K562 (cell line): ENCODE data around the gene PILRA. TPM values are rescaled to one million over a fixed set of nuclear protein-coding genes. Genes with fewer than 3 reads are reported as not detected.
A peak's percentile ranks its signal among the peaks of the same experiment; 100 is the strongest.

Experiments
- ATAC-seq: fragments of 200-7000 bp; cut with Tn5 transposase; 3 replicates; pipeline ENCODE4 v1.9.1; 2020; ENCODE audit warnings: moderate library complexity
- BruUV-seq: library from RNA; stranded (reverse); fragments of 400-500 nt; replicated peaks from 2 replicates; lab custom pipeline; 2021; lab: Mats Ljungman, UMichigan
- CTCF ChIA-PET: fragments of 300-600 bp; formaldehyde crosslinking; extraction: SDS; loops from one replicate; lab custom pipeline; 2021; ENCODE audit warnings: low intra/inter-chr PET ratio; lab: Yijun Ruan, JAX
- POLR2A ChIA-PET: fragments of 300-600, 350-650 bp; sonication (Branson Sonifier 250); formaldehyde crosslinking; extraction: SDS; loops from one replicate; lab custom pipeline; 2021; ENCODE audit warnings: antibody characterized with exemption, inconsistent platforms; lab: Yijun Ruan, JAX
- DNase-seq, 4 experiments: peaks; one replicate each; pipeline versions ENCODE4 v3.0.0 to v3.0.0-alpha.2; 2011 to 2018; ENCODE audit warnings: low spot score in 3 of 4, mixed read lengths in 3 of 4; ENCODE audit errors: extremely low read depth in 1 of 4
- FAIRE-seq: peaks from 2 replicates; lab custom pipeline; 2011; peaks lifted over from hg19 to GRCh38; lab: Jason Lieb, UNC
- H2AFZ ChIP-seq: 2 replicates; pipeline ENCODE4 v1.6.0; 2011; ENCODE audit warnings: low read depth, low read length, control low read depth, inconsistent platforms
- H3K27ac ChIP-seq: fragments of 200-600 bp; 3 replicates; pipeline ENCODE4 v1.8.0; 2011; ENCODE audit warnings: low read depth, mild to moderate bottlenecking, control low read depth, inconsistent platforms, low read length, moderate library complexity, mixed read lengths; ENCODE audit errors: extremely low read depth
- H3K27me3 ChIP-seq, 2 experiments: fragments of 300-600 bp in 1 of 2; 2 replicates in 1 of 2; 3 replicates in 1 of 2; pipeline versions ENCODE4 v1.6.0 to v1.8.0; 2011; ENCODE audit warnings: inconsistent platforms in 2 of 2, low read length in 2 of 2, mild to moderate bottlenecking in 1 of 2, mixed read lengths in 1 of 2, moderate library complexity in 1 of 2; ENCODE audit not compliant: control insufficient read depth in 2 of 2, insufficient read depth in 2 of 2
- H3K36me3 ChIP-seq: fragments of 300-600 bp; 3 replicates; pipeline ENCODE4 v1.8.0; 2011; ENCODE audit warnings: mild to moderate bottlenecking, low read length, inconsistent platforms; ENCODE audit not compliant: control insufficient read depth, insufficient read depth
- H3K4me1 ChIP-seq, 2 experiments: fragments of 200-600 bp in 1 of 2; replicated peaks in 1 of 2; 2 replicates in 1 of 2; 3 replicates in 1 of 2; pipeline versions ENCODE4 v1.5.1 to v1.8.0; 2011; ENCODE audit warnings: inconsistent platforms in 2 of 2, low read length in 2 of 2, mild to moderate bottlenecking in 1 of 2, mixed read lengths in 1 of 2, moderate library complexity in 1 of 2; ENCODE audit not compliant: control insufficient read depth in 2 of 2, insufficient read depth in 2 of 2
- H3K4me2 ChIP-seq: 2 replicates; pipeline ENCODE4 v1.6.1; 2011; ENCODE audit warnings: low read length, control low read depth, inconsistent platforms, mixed read lengths; ENCODE audit not compliant: insufficient read depth
- H3K4me3 ChIP-seq: fragments of 200-600 bp; sonication (generic), shearing (Covaris generic); 2 replicates; pipeline ENCODE4 v1.5.1; 2016; ENCODE audit warnings: control low read depth, inconsistent platforms
- H3K79me2 ChIP-seq: fragments of 200-600 bp; 3 replicates; pipeline ENCODE4 v1.8.0; 2011; ENCODE audit warnings: low read length, inconsistent platforms; ENCODE audit not compliant: control insufficient read depth, insufficient read depth
- H3K9ac ChIP-seq, 2 experiments: 2 replicates each; pipeline versions ENCODE4 v1.6.0 to v1.6.1; 2011; ENCODE audit warnings: low read depth in 2 of 2, low read length in 2 of 2, control low read depth in 1 of 2, inconsistent platforms in 1 of 2, mild to moderate bottlenecking in 1 of 2, mixed read lengths in 1 of 2; ENCODE audit not compliant: insufficient read depth in 1 of 2
- H3K9me1 ChIP-seq: one replicate; pipeline ENCODE4 v1.6.0; 2011; ENCODE audit warnings: inconsistent platforms, mild to moderate bottlenecking, low read length, moderate library complexity; ENCODE audit not compliant: control insufficient read depth, insufficient read depth
- H3K9me3 ChIP-seq: replicated peaks from 2 replicates; pipeline ENCODE4 v1.5.1; 2011; ENCODE audit warnings: low read depth, low read length, inconsistent platforms; ENCODE audit not compliant: control insufficient read depth, insufficient read depth
- H4K20me1 ChIP-seq: replicated peaks from 2 replicates; pipeline ENCODE4 v1.6.1; 2011; ENCODE audit warnings: low read length, inconsistent platforms, mixed read lengths; ENCODE audit not compliant: control insufficient read depth, insufficient read depth
- ATF7 ChIP-seq: fragments of 450-650 bp; IDR thresholded peaks from 2 replicates; pipeline ENCODE4 v1.7.1; 2014; ENCODE audit warnings: mild to moderate bottlenecking, moderate library complexity
- CREB3 ChIP-seq: fragments of 450-650 bp; conservative IDR thresholded peaks from 2 replicates; pipeline ENCODE4 v1.6.1; 2016; ENCODE audit warnings: missing genetic modification characterization, low read depth, mild to moderate bottlenecking, missing compliant biosample characterization, moderate library complexity
- CREM ChIP-seq: IDR thresholded peaks from 2 replicates; pipeline ENCODE4 v1.6.1; 2014; ENCODE audit warnings: antibody characterized with exemption, low read depth
- DLX4 ChIP-seq: fragments of 250-450 bp; sonication (Bioruptor Pico); IDR thresholded peaks from 2 replicates; pipeline ENCODE4 v1.6.1; 2021; ENCODE audit warnings: mild to moderate bottlenecking
- HMG20B ChIP-seq: fragments of 250-450 bp; sonication (Bioruptor Pico); IDR thresholded peaks from 2 replicates; pipeline ENCODE4 v1.5.0; 2021; ENCODE audit warnings: mild to moderate bottlenecking
- KDM5B ChIP-seq: fragments of 200-600 bp; sonication (generic); IDR thresholded peaks from 2 replicates; pipeline ENCODE4 v1.6.1; 2012; ENCODE audit warnings: low read depth, mild to moderate bottlenecking, moderate library complexity, low read length, control low read depth, inconsistent platforms; ENCODE audit not compliant: insufficient replicate concordance
- OTX1 ChIP-seq: fragments of 450-650 bp; formaldehyde crosslinking; IDR thresholded peaks from 2 replicates; pipeline ENCODE4 v1.4.0; 2022; ENCODE audit warnings: mild to moderate bottlenecking
- POLR2A ChIP-seq: fragments of 450-650 bp; conservative IDR thresholded peaks from 2 replicates; pipeline ENCODE4 v1.6.1; 2016
- POLR2AphosphoS5 ChIP-seq: IDR thresholded peaks from 2 replicates; pipeline ENCODE4 v1.6.1; 2011; ENCODE audit warnings: mild to moderate bottlenecking, low read depth, low read length, moderate library complexity; ENCODE audit not compliant: control insufficient read depth, insufficient read depth
- POLR2G ChIP-seq: fragments of 200-400 bp; formaldehyde crosslinking; IDR thresholded peaks from 2 replicates; pipeline ENCODE4 v1.6.1; 2017; ENCODE audit warnings: low read depth, mild to moderate bottlenecking, antibody characterized with exemption, low read length, moderate library complexity
- PRPF4 ChIP-seq: fragments of 200-400 bp; formaldehyde crosslinking; IDR thresholded peaks from one replicate; pipeline ENCODE4 v1.6.1; 2017; ENCODE audit warnings: low read length, low read depth, mild to moderate bottlenecking; ENCODE audit not compliant: insufficient read depth, poor library complexity, severe bottlenecking
- PTTG1 ChIP-seq: fragments of 450-650 bp; IDR thresholded peaks from 2 replicates; pipeline ENCODE4 v1.6.1; 2016; ENCODE audit warnings: low read depth, mild to moderate bottlenecking, missing genetic modification characterization, missing compliant biosample characterization
- RBFOX2 ChIP-seq: fragments of 200-400 bp; formaldehyde crosslinking; IDR thresholded peaks from 2 replicates; pipeline ENCODE4 v1.6.1; 2017; ENCODE audit warnings: low read depth, mild to moderate bottlenecking, low read length, moderate library complexity
- RBM22 ChIP-seq: fragments of 200-400 bp; formaldehyde crosslinking; IDR thresholded peaks from 2 replicates; pipeline ENCODE4 v1.6.1; 2018; ENCODE audit warnings: low read length, low read depth; ENCODE audit not compliant: poor library complexity, severe bottlenecking
- SAFB ChIP-seq: fragments of 200-400 bp; formaldehyde crosslinking; IDR thresholded peaks from 2 replicates; pipeline ENCODE4 v1.6.1; 2017; ENCODE audit warnings: low read depth, low read length, borderline replicate concordance
- SMARCA4 ChIP-seq: fragments of 450-650 bp; IDR thresholded peaks from 2 replicates; pipeline ENCODE4 v1.6.1; 2016
- TSC22D4 ChIP-seq: fragments of 450-650 bp; IDR thresholded peaks from 2 replicates; pipeline ENCODE4 v1.6.1; 2016; ENCODE audit warnings: missing genetic modification characterization, missing biosample characterization, control low read depth
- ZBTB26 ChIP-seq: fragments of 450-650 bp; formaldehyde crosslinking; IDR thresholded peaks from 2 replicates; pipeline ENCODE4 v1.4.0; 2022; ENCODE audit warnings: missing genetic modification characterization
- ZNF449 ChIP-seq: fragments of 250-450 bp; sonication (Bioruptor Pico); IDR thresholded peaks from 2 replicates; pipeline ENCODE4 v1.8.0; 2022; ENCODE audit warnings: moderate library complexity, mild to moderate bottlenecking, inconsistent platforms
- WGBS: fragments of 100-300 bp; shearing (Covaris generic); methylation state at CpG from one replicate; pipeline ENCODE4 v1.1.6; 2016; ENCODE audit warnings: low coverage, mixed read lengths; ENCODE audit not compliant: insufficient coverage; ENCODE audit errors: missing lambda C conversion rate; 5-methylcytosine and 5-hydroxymethylcytosine counted together
- in situ Hi-C: fragments of 300-500 bp; cut with MboI; formaldehyde crosslinking; loops from 4 replicates; pipeline ENCODE4 v1.15.0; 2018; ENCODE audit warnings: inconsistent platforms, mixed read lengths
- intact Hi-C: fragments of 100-400 bp; cut with micrococcal nuclease; formaldehyde crosslinking; loops from 2 replicates; pipeline ENCODE4 v1.14.2; 2022
- polyA plus RNA-seq, 8 experiments: library from polyadenylated mRNA; depleted of rRNA in 4 of 8; stranded (reverse) in 5 of 8; unstranded in 3 of 8; fragments of >200 nt; fragmentation: Nextera tagmentation in 2 of 8; fragmentation: Illumina TruSeq in 1 of 8; extraction: Ambion mirVana in 2 of 8; extraction: Trizol in 1 of 8; gene quantifications; 2 replicates each; pipeline versions ENCODE4 v1.2.1 to v1.2.3, GENCODE V29; 2011 to 2014; ENCODE audit warnings: inconsistent platforms in 1 of 8, missing spikeins in 1 of 8
- total RNA-seq, 7 experiments: library from RNA; depleted of rRNA in 6 of 7; stranded (reverse); fragments of >200 nt in 6 of 7; fragmentation: Illumina TruSeq in 2 of 7; extraction: Trizol in 2 of 7; gene quantifications; 2 replicates each; pipeline versions ENCODE4 v1.2.1 to v1.2.3, GENCODE V29; 2011 to 2021; ENCODE audit warnings: low replicate concordance in 1 of 7

Gene PILRA
- total and polyA plus RNA-seq, 9 of the 15 experiments (the other 6 are each of a cell fraction or from before 2014, with no cell fraction given), result 0.13 to 1.8 (median 0.62) TPM

GRCh38 chr7:100432621-100433275 is 59.5 kb downstream of the PILRA start:
- Histone ChIP-seq H3K9ac (peak overlapping the region; percentile 96 to 97), H3K4me3 (peak overlapping the region; percentile 82; the same call in 1 of the 2 replicates), H3K4me1 (peaks cover 48 to 78% of the 10 kb centered on the region in 2 experiments), H3K4me2 (peak overlapping the region; percentile 97), H3K27ac (peak overlapping the region; percentile 98; the same call in 2 of the 3 replicates), H3K9me3 (peaks cover 3% of the 10 kb centered on the region; the same call in 1 of the 2 replicates), H2AFZ (no peak overlapping the region), H3K9me1 (peaks cover 15% of the 10 kb centered on the region), H3K27me3 (no peaks in the 10 kb centered on the region), H3K79me2 (peaks cover 71% of the 10 kb centered on the region), H3K36me3 (peaks cover 51% of the 10 kb centered on the region), H4K20me1 (peaks cover 26% of the 10 kb centered on the region)
- DNase-seq (peak in 1 of 4 experiments; percentile 19), FAIRE-seq (no peak), ATAC-seq (no peak)
- BruUV-seq, result no TSS peak
- POLR2A ChIA-PET, result interaction anchor here (5.4 kb wide), 1 partner anchor 12 kb away, joined by 29 read pairs; no protein-coding TSS in a partner anchor
- 90% methylated on average over 21 of the region's 21 CpGs for WGBS
- intact Hi-C loops, result no loop called here
- CTCF ChIA-PET, result no interaction called here
- in situ Hi-C loops, result no loop called here
- TF ChIP-seq RBFOX2, result peak; percentile 69
- no peak for TF ChIP-seq KDM5B
- TF ChIP-seq DLX4 (CRISPR knock-in tag), result no peak
- no peak for TF ChIP-seq HMG20B
- TF ChIP-seq POLR2A, result peak; percentile 5; the same call in 1 of the 2 replicates
- no peak for TF ChIP-seq OTX1 (CRISPR knock-in tag)
- TF ChIP-seq POLR2G, result peak; percentile 71
- no peak for TF ChIP-seq ZNF449 (CRISPR knock-in tag)
- TF ChIP-seq POLR2AphosphoS5, result 0 out of 2 replicates have a peak, but pooled peaks have one; percentile 6
- TF ChIP-seq SAFB, result no peak
- TF ChIP-seq PTTG1, result no peak
- no peak for TF ChIP-seq ATF7
- TF ChIP-seq ZBTB26 (CRISPR knock-in tag), result no peak
- no peak for TF ChIP-seq CREM
- no peak for TF ChIP-seq TSC22D4 (tag)
- no peak for TF ChIP-seq RBM22
- TF ChIP-seq CREB3, result no peak
- no peak for TF ChIP-seq PRPF4
- no peak for TF ChIP-seq SMARCA4
